HG03354 (cell line): ENCODE data around the gene TMEM254.
A peak's percentile ranks its signal among the peaks of the same experiment; 100 is the strongest.
"Not testable (repeated sequence)": the region's sequence is repeated elsewhere in the genome, so short reads cannot be mapped to it uniquely, and the experiment has no call there.

Experiments used
- ATAC-seq: cut with Tn5 transposase; IDR thresholded peaks from one replicate; pipeline ENCODE4 v1.9.1; 2021; ENCODE audit warnings: mild to moderate bottlenecking; ENCODE audit not compliant: unreplicated experiment, poor library complexity, severe bottlenecking

The TMEM254 gene

DNA sequence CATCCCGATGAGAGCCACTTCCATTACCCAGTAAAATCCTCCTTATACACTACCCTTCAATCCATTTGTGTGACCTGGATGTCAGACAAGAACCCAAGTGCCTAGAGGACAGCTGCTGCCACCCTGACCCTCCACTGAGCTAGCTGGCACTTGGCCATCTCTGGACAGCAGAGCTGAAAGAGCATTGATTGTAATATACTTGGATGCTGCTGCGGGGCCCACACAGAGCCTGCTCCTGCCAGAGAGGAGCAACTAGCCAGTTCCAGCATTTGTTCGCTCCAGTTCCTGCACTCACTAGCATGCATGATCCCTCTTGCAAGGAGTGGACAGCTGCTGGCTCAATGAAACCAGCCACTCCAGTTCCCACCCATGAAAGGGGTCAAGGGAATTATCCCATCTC lies 8.4 kb upstream of the TMEM254 start:
- ATAC-seq, result no peak

DNA sequence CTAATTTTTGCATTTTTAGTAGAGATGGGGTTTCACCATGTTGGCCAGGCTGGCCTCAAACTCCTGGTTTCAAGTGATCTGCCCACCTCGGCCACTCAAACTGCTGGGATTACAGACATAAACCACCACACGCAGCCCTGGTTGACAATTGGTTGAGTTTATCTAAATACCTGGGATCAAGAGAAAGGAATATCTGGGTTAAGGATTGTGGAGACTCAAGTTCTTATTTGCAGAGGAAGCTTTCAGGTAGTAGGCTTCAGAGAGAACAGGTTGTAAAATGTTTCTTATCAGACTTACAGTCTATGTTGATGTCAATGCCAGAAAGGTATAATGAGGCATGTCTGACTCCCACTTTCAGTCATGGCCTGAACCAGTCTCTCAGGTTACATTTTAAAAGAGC lies 5.9 kb upstream of the TMEM254 start:
- no peak for ATAC-seq

DNA sequence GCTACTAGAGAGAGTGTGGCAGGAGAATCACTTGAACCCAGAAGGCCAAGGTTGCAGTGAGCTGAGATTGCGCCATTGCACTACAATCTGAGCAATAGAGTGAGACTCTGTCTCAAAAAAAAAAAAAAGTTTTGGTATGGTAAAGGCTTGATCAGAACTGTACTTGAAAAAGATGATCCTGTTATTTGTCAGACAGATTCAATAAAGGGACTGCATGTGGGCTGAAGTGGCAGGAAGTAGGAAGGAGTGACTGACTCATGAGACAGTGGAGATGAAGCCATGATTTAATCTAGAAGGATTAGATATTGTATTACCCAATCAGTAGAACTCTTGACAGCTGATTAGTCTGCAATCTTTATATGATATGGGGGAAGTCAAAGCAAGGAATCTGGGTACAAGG lies 2.7 kb upstream of the TMEM254 start:
- ATAC-seq, result no peak

DNA sequence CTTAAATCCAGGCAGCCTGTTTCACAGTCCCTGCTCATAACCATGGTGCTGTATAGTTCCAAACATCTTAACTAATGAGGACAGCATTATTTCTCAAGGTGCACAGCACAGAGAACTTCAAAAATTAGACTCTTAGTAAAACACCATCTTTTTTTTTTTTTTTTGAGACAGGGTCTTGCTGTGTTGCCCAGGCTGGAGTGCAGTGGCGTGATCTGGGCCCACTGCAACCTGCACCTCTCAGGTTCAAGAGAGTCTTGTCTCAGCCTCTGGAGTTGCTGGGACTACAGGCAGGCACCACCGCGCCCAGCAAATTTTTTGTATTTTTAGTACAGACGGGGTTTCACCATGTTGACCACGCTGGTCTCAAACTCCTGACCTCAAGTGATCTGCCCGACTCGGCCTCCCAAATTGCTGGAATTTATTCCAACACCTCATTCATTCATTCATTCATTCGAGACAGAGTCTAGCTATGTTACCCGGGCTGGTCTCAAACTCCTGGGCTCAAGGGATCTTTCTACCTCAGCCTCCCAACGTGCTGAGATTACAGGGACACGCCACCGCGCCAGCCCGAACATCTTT lies 507 bp upstream of the TMEM254 start:
- no peak for ATAC-seq

DNA sequence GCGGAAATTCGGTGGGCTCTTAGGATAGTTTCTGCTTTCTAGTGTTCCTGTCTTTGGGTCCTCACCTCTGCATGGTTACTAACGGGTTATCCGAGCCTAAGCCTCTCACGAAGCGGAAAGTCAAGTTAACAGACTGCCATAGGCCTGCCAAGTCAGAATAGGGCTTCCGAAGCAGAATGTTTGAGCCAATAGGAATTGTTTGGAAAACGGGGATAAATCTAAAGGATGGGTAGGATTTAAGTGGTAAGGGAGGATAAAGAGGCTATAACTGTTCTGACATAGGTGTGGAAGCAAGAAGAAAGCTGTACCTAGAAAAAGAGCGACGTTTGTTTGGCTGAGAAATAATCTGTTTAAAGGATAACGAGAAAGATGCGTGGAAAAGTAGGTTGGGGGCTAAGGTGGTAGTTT lies 851 bp downstream of the TMEM254 start:
- ATAC-seq, result no peak

DNA sequence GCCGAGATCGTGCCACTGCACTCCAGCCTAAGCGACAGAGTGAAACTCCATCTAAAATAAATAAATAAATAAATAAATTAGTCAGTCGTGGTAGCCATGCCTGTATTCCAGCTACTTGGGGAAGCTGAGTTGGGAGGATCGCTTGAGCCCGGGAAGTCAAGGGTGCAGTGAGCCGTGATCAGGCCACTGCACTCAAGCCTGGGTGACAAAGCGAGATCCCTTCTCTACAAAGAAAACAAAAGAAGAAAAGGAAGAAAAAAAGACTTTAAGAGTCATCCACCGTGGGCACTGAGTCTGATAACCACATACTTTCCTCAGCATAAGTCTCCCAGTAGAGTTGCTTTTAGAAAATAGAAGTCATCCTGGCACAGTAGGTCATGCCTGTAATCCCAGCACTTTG lies 2.6 kb downstream of the TMEM254 start:
- no peak for ATAC-seq

DNA sequence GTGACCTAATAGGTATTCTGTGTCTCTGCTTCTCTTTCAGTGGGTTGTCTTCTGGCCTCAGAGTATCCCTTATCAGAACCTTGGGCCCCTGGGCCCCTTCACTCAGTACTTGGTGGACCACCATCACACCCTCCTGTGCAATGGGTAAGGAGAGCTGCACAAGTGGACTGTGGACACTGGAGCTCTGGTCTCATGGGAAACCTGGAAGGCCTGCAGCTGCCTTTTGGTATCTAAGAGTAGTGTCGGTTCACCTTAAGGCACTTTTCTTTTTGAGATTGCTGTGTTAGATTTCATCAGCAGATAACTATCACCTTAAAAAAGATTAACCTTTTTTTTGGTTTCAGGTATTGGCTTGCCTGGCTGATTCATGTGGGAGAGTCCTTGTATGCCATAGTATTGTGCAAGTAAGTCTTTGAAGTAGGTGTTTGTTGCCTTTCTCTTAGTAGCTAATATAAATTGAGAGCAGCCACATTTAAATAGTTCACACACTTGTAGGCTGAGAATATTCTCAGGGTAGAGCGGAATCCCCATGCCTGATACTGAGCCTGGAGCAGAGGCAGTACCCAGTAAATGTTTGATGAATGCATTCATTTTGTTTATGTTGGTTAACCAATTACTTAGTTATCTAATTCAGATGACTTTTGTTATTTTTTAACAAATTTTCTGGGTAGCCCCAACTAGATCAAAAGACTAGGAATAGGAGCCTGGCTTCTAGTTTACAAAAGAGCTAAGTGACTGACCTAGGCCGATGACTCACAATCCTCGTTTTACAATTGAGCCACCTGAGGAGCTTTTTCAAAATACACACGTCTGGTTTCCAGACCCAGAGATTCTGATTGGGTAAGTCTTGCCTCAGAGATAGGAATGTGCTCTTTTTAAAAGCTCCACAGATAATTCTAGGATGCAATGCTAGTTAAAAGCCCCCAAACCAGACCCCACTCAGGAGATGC lies 3.6 kb downstream of the TMEM254 start:
- ATAC-seq, result no peak

DNA sequence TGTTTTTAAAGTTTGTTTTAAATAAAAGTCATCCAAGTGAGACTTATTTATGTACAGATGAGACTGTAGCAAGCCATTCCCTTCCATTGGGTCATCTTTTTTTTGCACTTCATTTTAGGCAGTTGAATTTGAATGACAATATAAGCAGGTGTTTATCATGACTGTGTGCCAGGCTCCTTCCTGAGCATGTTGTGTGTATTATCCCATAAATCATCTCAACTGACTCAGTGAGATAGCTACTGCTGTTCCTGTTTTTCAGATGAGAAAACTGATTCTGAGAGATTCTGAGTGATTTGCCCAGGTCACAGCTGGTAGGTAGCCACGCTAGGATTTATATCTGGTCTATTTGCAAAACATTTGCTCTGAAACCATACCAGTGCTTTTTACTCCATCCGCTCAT lies 11.7 kb downstream of the TMEM254 start:
- no peak for ATAC-seq

DNA sequence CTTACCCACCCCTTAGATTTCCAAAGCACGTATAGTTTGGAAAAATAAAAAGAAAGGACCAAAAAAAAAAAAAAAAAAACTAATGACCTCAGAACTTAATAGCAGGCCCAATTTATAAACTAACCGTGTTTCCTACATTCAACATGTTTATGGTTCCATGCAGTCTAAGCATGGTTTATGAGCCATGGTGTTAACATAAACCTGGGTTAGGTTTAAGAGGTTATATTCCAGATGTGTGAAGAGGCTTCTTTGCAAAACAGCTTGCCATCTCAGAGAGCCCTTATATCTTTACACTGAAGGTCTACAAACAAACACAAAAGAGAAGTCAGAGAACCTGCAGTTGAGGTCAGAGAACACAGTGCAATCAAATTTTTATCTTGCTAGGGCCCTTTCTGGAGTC lies 15.8 kb downstream of the TMEM254 start:
- no peak for ATAC-seq

DNA sequence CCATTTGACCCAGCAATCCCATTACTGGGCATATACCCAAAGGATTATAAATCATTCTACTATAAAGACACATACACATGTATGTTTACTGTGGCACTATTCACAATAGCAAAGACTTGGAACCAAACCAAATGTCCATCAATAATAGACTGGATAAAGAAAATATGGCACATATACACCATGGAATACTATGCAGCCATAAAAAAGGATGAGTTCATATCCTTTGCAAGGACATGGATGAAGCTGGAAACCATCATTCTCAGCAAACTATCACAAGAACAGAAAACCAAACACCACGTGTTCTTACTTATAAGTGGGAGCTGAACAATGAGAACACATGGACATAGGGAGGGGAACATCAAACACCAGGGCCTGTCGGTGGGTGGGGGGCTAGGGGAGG lies 19.8 kb downstream of the TMEM254 start:
- not testable (repeated sequence) for ATAC-seq

DNA sequence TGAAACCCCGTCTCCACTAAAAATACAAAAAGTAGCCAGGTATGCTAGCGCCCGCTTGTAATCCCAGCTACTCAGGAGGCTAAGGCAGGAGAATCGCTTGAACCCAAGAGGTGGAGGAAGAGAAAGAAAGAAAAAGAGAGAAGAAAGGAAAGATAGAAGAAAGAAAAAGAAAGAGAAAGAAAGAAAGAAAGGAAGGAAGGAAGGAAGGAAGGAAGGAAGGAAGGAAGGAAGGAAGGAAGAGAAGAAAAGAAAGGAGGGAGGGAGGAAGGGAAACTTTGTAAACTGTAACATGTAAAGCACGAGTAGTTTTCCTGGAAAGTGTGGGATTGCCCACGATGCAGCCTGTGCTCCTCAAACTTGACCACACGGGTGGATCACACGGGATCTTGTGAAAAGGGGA lies 20.8 kb downstream of the TMEM254 start:
- not testable (repeated sequence) for ATAC-seq

DNA sequence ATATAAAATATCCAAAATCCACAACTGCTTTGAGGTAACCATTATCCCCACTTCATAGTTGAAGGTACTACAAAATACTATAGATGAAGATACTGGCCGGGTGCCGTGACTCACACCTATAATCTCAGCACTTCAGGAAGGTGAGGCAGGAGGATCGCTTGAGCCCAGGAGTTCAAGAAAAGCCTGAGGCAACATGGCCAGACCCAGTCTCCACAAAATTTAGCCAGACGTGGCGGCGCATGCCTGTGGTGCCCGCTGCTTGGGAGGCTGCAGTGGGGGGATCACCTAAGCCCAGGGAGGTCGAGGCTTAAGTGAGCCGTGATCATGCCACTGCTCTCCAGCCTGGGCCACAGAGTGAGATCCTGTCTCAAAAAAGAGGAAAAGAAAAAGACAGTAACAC lies 21.7 kb downstream of the TMEM254 start:
- ATAC-seq, result no peak

DNA sequence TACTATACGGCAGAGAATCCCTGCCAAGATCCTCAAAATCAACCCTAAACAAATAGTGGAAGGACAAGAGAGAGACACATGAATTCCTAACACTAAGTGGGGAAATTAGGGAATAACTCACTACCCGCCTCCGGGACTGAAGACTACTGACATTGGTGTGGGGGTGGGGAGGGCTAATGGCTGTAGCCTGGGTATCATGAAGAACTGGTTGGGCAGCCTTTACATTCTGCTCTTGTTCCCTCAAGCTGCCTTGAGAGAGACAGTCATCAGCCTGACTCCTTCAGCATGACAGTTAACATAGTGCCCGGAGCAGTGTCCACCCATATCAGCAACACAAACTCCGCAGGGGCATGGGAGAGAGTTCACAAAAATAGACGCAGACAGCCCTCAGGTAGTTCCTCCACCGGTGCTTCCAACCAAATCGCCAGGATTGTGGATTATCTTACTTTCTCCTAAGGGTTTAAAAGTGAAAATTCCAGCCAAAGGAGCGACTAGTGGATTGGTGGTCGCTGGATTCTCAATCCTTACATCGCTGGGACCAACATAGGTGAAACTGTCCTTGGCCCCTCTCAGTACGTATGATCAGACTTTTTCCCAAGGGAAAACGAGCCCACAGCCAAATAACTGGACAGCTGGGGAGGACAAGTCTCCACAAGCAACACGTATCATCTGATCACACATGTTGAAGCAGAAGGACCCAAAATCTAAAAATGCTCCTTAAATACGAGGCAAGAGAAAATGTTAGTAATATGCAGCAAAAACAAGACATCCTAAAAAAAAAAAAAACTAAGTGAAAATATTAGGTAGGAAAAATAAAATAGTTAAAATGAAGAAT lies 22.6 kb downstream of the TMEM254 start:
- ATAC-seq, result no peak

DNA sequence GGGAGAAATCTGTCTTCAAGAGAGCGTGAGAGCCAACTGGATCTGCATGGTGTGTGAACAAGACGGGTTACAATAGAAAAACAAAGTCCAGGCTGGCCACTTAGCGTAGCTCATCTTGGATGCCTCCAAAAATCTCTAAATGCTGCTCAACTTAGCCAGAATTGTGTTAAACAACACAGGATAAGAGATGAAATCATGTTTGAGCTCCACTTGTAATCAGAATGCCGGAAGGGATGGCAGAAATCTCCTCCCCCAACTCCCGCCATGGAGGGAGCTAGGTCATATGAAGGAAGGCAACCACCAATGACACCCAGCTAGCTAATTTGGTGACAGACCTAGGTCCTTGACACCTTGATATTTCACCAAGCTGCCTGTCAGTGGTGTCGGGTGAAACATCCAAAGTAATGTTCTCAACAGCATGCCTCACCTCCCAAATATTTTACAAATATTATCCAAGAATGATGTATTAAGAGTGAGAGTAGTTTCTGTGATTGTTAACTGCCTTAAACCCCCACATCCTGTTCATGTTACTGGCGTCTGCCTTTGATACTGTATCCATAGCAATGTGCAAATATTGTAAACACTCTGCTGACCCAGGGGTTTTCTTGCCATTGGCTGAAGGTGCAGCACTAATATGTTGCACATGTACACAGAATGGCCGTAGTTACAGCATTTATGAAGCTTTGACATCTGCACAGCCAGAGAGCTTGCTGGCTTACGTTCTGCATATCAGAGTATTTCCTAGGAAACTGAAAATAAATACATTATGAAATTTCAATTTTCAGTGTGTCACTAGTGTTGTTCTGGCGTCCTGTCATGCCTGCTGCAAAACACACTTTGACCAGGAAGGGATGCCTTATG lies 25.8 kb downstream of the TMEM254 start:
- ATAC-seq, result peak; percentile 96

DNA sequence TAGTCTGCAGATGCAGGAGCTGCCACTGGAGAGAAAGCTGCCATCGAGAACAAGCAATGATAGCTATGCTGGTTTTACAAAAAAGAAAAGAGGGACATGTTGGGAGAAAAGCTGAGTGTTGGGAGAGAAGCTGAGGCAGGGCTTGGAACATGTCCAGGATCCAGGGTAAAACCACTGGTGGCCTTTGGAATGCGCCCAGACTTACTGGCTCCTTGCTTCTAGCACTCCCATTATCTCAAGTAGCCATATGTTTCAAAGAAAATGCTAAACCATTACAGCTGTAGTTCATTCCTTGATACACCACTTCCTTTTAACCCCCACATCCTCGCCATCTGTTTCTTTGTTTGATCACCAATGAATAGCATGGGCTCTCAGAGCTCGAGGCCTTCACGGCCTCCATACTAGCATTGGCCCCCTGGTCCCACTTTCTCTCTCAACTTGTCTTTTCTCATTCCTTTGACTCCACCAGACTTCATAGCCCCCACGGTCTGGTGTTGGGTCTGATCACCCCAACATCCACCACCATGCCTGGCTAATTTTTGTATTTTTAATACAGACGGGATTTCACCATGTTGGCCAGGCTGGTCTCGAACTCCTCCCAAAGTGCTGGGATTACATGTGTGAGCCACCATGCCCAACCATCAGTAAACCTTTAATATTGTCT lies 30.2 kb downstream of the TMEM254 start:
- no peak for ATAC-seq

DNA sequence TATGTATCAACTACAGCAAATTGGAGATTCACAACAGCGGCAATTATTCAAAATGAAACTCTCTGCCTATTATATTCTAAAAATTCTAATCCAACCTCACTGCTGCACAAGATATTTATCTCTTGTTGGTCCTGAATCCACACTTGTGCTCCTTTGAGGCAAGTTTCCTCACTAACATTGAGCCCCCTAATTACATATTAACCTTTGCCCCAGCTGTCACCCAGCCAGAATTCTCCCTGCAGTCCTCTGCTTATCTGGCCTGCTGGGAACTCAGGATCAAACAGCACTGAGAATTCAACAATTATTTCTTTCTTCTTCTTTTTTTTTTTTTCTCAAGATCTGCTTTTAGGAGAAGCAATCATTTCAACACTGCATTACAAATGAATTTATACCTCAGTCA lies 32.5 kb downstream of the TMEM254 start:
- no peak for ATAC-seq

DNA sequence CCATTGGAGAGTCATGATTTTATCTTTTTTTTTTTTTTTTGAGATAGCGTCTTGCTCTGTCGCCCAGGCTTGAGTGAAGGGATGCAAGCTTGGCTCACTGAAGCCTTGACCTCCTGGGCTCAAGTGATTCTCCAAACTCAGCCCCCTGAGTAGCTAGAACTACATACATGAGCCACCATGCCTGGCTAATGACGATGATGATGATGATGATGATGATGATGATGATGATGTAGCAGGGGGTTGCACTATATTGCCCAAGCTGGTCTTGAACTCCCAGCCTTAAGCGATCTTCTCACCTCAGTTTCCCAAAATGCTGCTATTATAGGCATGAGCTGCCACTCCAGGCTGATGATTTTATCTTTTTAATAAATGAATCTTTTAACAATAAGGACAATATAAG lies 40.2 kb downstream of the TMEM254 start:
- ATAC-seq, result no peak

DNA sequence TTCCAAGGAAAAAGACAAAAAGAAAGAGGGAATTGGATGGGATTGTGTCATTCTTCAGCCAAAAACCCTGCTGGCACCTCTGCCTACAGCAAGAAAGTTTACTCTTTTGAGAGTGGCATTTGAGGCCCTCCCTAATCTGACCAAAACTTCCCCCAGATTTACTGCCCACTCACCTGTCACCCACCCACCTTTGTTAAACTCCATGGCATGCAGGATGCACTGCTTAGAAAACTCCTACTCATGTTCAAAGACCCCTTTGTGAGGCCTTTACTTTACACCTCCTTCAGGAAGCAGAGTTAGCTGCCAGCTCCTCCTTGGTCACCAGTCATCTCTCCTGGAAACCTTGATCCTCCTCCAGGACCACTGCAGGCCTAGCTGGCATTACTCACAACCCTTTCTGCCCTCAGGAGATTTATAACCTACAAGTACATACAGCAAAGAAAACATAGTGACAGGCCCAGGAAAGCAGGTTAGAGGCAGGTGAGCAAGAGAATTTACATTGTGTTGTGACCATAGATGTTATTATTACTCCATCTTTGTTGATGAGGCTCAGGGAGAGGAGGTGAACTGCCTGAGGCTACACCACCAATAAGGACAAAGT lies 43.7 kb downstream of the TMEM254 start:
- ATAC-seq, result no peak

DNA sequence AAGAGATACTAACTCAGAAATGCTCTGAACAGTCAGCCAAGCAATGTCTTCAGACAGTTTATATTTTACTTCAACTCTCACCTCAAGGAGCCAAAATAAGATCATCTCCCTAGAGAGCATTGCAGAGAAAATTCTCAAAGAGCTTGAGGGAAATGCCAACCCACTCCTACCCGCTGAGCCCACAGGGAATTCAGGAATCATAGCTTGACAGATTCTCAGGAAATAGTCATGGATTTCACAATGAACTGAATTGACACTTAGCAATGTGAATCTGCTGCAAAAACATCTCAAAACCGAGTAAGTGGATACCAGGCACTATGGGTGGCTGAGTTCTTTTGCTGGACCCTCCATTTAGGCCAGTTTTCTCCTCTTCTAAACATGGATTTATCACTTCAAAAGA lies 44.3 kb downstream of the TMEM254 start:
- ATAC-seq, result no peak
